Uterus (tissue), 4 donors: Measurements from ENCODE around the gene PTGIS. TPM values are rescaled to one million over a fixed set of nuclear protein-coding genes. Genes with fewer than 3 reads are reported as not detected.
A peak's percentile ranks its signal among the peaks of the same experiment; 100 is the strongest.

Experiments used
- DNase-seq, 2 donors: peaks; one replicate each; pipeline ENCODE4 v3.0.0-alpha.2; 2019 to 2020
- H3K27ac ChIP-seq, 2 donors: fragments of 200-600 bp; sonication (generic); 1 replicate in 1 of 2; 2 replicates in 1 of 2; pipeline ENCODE4 v1.5.1; 2016 to 2018
- H3K27me3 ChIP-seq, 2 donors: fragments of 200-600 bp; sonication (generic); one replicate each; pipeline ENCODE4 v1.5.1; 2018 to 2019; ENCODE audit warnings: control low read depth in 1 of 2
- H3K36me3 ChIP-seq, 2 donors: fragments of 200-600 bp; sonication (generic); one replicate each; pipeline ENCODE4 v1.5.1; 2019; ENCODE audit warnings: control low read depth in 1 of 2
- H3K4me1 ChIP-seq, 2 donors: fragments of 200-600 bp; sonication (generic); one replicate each; pipeline ENCODE4 v1.5.1; 2018 to 2019; ENCODE audit warnings: control low read depth in 1 of 2
- H3K4me3 ChIP-seq, 2 donors: fragments of 200-600 bp; sonication (generic); 1 replicate in 1 of 2; 2 replicates in 1 of 2; pipeline ENCODE4 v1.5.1; 2018 to 2019; ENCODE audit warnings: mild to moderate bottlenecking in 1 of 2
- H3K9me3 ChIP-seq, 2 donors: fragments of 200-600 bp; sonication (generic); one replicate each; pipeline ENCODE4 v1.5.1; 2019; ENCODE audit warnings: control low read depth in 1 of 2
- POLR2A ChIP-seq, 2 donors: fragments of 450-650 bp; IDR thresholded peaks; one replicate each; pipeline ENCODE4 v1.6.1; 2016; ENCODE audit warnings: antibody characterized with exemption in 2 of 2, mild to moderate bottlenecking in 1 of 2, moderate library complexity in 1 of 2
- intact Hi-C: fragments of 100-400 bp; cut with DNase I; formaldehyde crosslinking; loops from one replicate; pipeline ENCODE4 v1.15.1; 2023; ENCODE audit warnings: low total_unique reads
- total RNA-seq, 4 donors: library from RNA; depleted of rRNA in 3 of 4; stranded (reverse); fragments of >200 nt in 3 of 4; gene quantifications; one replicate each; pipeline versions ENCODE4 v1.1.0 to v1.2.4, GENCODE V29; 2014 to 2023
- TF ChIP-seq, protein P1 (sequence below), 4 experiments: fragments of 200-600 bp in 2 of 4; fragments of 450-650 bp in 2 of 4; sonication (generic) in 2 of 4; IDR thresholded peaks; one replicate each; pipeline ENCODE4 v1.5.1; 2016 to 2019; ENCODE audit warnings: antibody characterized with exemption in 4 of 4, mild to moderate bottlenecking in 2 of 4, moderate library complexity in 1 of 4
- donor health status: DM: yes; HTN: yes; CAD: no.

Gene PTGIS
- total RNA-seq, 4 donors from 2014 or later, result 64.7 to 460 (median 140) TPM

DNA sequence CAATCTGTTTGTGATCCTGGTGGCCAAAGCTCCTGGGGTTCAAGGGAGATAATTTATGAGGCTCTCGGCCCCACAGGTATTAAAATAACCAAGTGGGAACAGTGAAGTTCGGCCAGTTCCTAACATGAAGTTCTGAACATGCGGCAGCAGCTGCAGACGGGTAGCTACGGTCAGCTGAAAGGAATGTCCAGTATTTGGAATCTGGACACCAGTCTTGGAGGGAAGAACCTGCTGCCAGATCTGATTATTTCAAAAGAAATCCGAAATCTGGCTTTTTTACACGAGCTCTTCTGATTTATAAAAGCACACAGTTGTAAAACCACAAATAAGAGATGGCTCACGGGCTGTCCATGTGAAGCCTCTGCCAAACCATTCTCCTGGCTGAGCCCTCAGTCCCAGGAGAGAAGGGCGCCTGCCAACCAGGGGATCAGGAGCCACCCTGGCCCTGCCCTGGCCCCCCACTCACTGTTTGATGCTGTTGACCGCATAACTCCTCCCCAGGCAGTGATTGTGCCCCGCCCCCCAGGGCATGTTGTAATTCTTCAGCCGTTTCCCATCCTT is 57.3 kb downstream of the PTGIS start:
- peak overlapping the region; percentile 73 to 78 for H3K27ac ChIP-seq
- intact Hi-C loops, result no loop called here
- DNase-seq, result peak; percentile 91 to 94
- H3K36me3 ChIP-seq, result no peaks in the 10 kb centered on the region
- H3K27me3 ChIP-seq, result no peaks in the 10 kb centered on the region
- H3K4me3 ChIP-seq, result no peak overlapping the region
- TF ChIP-seq POLR2A (IDR thresholded peaks at IDR 0.05), result no peak
- TF ChIP-seq, protein P1, sequence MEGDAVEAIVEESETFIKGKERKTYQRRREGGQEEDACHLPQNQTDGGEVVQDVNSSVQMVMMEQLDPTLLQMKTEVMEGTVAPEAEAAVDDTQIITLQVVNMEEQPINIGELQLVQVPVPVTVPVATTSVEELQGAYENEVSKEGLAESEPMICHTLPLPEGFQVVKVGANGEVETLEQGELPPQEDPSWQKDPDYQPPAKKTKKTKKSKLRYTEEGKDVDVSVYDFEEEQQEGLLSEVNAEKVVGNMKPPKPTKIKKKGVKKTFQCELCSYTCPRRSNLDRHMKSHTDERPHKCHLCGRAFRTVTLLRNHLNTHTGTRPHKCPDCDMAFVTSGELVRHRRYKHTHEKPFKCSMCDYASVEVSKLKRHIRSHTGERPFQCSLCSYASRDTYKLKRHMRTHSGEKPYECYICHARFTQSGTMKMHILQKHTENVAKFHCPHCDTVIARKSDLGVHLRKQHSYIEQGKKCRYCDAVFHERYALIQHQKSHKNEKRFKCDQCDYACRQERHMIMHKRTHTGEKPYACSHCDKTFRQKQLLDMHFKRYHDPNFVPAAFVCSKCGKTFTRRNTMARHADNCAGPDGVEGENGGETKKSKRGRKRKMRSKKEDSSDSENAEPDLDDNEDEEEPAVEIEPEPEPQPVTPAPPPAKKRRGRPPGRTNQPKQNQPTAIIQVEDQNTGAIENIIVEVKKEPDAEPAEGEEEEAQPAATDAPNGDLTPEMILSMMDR (IDR thresholded peaks at IDR 0.05), result no peak
- H3K4me1 ChIP-seq, result peaks cover 4 to 12% of the 10 kb centered on the region in 2 donors
- no peaks in the 10 kb centered on the region for H3K9me3 ChIP-seq

DNA sequence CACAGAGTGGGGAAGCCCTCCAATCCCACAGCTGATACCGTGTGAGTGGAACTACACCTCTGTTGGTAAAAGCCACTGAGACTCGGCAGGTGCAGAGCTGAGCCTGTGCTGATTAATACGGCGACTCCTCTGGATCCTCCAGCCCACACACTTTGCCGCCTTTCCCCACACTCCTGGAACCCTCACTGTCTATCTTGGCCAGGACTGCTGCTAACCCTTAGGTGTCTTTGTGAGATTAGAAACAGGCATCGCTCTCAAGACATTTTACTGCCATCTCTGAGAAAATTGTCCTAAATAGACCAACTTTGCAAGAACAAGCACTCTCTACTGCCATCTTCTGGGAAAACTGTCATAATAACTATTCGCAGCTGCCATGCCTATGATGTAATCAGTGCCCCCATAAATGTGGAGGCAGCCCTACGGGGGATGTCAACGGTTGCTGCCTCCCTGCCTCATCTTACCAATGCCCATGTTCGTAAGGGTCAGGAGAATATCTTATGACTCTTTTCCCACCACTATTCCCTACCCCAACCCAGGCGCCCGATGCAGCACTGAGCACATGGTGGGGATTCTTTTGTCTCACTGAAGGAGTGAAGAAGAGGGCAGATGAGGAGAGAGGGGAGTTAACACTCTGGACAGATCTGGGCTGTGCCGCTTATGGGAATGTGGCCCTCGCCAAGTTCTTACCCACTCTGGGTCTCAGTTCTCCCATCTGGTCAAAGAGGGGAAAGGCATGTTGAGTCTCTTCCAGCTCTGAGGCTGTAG is 59.3 kb downstream of the PTGIS start:
- TF ChIP-seq, protein P1 (IDR thresholded peaks at IDR 0.05), result peak; percentile 27 to 66 (median 46)
- TF ChIP-seq POLR2A (IDR thresholded peaks at IDR 0.05), result no peak
- H3K9me3 ChIP-seq, result no peaks in the 10 kb centered on the region

DNA sequence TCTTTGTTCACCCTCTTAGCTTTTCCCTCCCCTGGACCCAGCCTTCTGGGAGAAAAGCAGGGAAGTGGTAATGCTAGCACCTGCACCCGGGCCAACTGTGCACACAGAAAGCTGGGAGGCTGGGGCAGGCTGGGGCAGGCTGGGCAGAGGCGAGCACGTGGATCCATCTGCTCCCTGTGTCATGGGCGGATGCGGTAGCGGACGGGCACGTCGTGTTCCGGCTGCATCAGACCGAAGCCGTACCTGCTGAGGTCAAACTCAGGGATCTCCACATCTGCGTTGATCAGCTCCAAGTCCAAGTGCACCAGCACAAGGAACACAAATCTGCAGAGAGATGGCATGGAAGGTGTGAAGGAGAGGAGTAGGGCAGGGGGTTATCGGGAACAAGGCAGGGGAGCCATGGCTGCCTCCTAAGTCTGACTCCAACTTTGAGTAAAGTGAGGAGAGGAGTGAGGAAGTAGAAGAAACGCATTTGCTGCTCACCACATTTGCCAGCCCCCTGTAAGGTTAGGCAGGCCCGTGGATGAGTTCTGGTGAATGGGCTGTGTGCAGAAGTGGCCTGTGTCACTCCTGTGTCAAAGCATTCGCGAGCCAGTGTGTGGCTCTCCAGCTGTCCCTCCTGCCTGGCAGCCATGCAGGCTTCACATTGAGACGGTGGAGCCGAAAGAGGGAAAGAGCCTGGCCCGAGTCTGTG is 60.0 kb downstream of the PTGIS start:
- no peak overlapping the region for H3K4me3 ChIP-seq
- no peaks in the 10 kb centered on the region for H3K36me3 ChIP-seq
- peak overlapping the region; percentile 73 to 78 for H3K27ac ChIP-seq
- TF ChIP-seq, protein P1 (IDR thresholded peaks at IDR 0.05), result no peak
- TF ChIP-seq POLR2A (IDR thresholded peaks at IDR 0.05), result no peak
- no peak for DNase-seq
- intact Hi-C loops, result no loop called here
- H3K27me3 ChIP-seq, result no peaks in the 10 kb centered on the region
- H3K4me1 ChIP-seq, result peaks cover 4 to 12% of the 10 kb centered on the region in 2 donors
- no peaks in the 10 kb centered on the region for H3K9me3 ChIP-seq

More for the DNA sequence above, 59.3 kb downstream of the PTGIS start:
- Histone ChIP-seq H3K36me3 (no peaks in the 10 kb centered on the region), H3K27ac (peak overlapping the region; percentile 73 to 78), H3K4me1 (peaks cover 4 to 12% of the 10 kb centered on the region in 2 donors), H3K27me3 (no peaks in the 10 kb centered on the region), H3K4me3 (no peak overlapping the region)
- DNase-seq, result no peak
- intact Hi-C loops, result no loop called here

DNA sequence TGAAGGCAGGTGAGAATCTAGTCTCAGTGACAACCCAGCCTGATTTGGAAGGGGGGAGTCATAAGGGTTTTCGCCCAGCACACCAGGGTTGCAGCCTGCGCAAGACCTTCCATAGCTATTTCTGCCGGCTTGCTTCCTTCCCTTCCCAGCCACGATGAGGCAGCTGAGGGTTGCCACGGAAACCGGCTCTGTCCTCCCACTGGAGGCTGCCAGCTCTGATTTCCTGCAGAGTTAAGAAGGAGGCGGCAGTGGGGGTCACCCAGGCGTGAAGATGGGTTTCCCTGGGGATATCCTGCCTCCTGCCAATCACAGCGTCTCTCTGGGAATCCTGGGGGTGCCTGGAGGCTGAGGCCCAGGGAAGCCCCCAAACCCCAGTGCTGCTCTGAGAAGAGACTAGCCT is 62.4 kb downstream of the PTGIS start:
- peak; percentile 58 to 63 for DNase-seq
- peaks cover 0 to 12% of the 10 kb centered on the region in 2 donors for H3K4me1 ChIP-seq
- TF ChIP-seq, protein P1 (IDR thresholded peaks at IDR 0.05), result no peak
- TF ChIP-seq POLR2A (IDR thresholded peaks at IDR 0.05), result no peak
- no peak overlapping the region for H3K4me3 ChIP-seq
- H3K27ac ChIP-seq, result peak overlapping the region in 1 of 2 donors; percentile 25
- no peaks in the 10 kb centered on the region for H3K36me3 ChIP-seq
- intact Hi-C loops, result no loop called here
- no peaks in the 10 kb centered on the region for H3K9me3 ChIP-seq
- no peaks in the 10 kb centered on the region for H3K27me3 ChIP-seq

DNA sequence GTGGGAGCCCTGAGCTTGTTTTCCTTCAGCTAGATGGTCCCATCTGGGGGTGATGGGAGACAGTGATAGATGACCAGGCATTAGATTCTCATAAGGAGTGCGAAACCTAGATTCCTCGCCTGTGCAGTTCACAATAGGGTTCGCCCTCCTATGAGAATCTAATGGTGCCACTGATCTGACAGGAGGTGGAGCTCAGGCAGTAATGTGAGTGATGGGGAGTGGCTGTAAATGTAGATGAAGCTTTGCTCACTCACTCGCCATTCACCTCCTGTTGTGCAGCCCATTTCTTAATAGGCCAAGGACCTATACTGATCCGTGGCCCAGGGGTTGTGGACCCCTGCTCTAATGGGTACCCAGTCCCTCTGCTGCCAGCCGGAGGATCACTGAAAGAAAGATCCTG is 64.8 kb downstream of the PTGIS start:
- TF ChIP-seq POLR2A (IDR thresholded peaks at IDR 0.05), result no peak
- TF ChIP-seq, protein P1 (IDR thresholded peaks at IDR 0.05), result no peak
- H3K27me3 ChIP-seq, result no peaks in the 10 kb centered on the region
- no peak for DNase-seq
- intact Hi-C loops, result no loop called here
- no peak overlapping the region for H3K27ac ChIP-seq
- H3K36me3 ChIP-seq, result no peaks in the 10 kb centered on the region
- H3K9me3 ChIP-seq, result no peaks in the 10 kb centered on the region
- peaks cover 0 to 2% of the 10 kb centered on the region in 2 donors for H3K4me1 ChIP-seq
- H3K4me3 ChIP-seq, result no peak overlapping the region
